Measurements from ENCODE around the gene SERPINB4. TPM values are rescaled to one million over a fixed set of nuclear protein-coding genes. Genes with fewer than 3 reads are reported as not detected.
A peak's percentile ranks its signal among the peaks of the same experiment; 100 is the strongest.
"Not testable (repeated sequence)": the region's sequence is repeated elsewhere in the genome, so short reads cannot be mapped to it uniquely, and the experiment has no call there.

The SERPINB4 gene
- not detected in 2 replicates for total RNA-seq (2014; rRNA removed; shearing (Covaris generic))
- polyA plus RNA-seq (2014; cell fraction: nucleus; rRNA removed) = not detected in 2 replicates

DNA sequence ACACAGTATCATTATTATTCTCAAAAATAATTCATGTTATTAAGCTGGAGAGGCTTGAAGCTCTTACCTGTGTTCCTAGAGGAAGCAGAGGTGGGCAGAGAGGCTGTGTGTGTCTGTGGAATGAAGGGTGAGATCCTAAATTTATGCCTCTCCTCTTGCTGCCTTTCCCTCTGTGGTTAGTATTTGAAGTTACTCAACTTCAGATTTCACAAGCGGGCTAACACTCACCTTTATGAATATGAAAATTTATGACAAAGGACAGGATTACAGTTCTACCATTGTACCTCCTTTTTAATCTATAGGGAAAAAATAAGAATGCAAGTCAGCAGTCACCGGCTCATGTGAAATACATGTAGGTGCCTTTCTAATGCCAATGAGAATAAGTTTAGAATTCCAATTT is at the start of gene SERPINB4:
TSS of gene SERPINB4 (minus strand) at position 115 of the 400 bp plus-strand sequence. CDS start 679 bp downstream, outside the sequence.
- DNase-seq (ENCODE audit: extremely low read depth, low read depth) = not testable (repeated sequence)

DNA sequence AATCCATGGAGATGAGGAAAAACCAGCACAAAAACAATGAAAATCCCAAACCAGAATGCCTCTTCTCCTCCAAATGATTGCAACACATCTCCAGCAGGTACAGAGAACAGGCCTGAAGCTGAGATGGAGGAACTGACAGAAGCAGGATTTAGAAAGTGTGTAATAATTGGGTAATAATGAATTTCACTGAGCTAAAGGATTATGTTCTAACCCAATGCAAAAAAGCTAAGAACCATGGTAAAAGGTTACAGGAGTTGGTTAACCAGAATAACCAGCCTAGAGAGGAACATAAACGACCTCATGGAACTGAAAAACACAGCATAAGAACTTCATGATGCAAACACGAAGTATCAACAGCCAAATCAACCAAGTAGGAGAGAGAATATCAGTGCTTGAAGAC is 45.0 kb upstream of the SERPINB4 start:
- DNase-seq (ENCODE audit: extremely low read depth, low read depth) = no peak

DNA sequence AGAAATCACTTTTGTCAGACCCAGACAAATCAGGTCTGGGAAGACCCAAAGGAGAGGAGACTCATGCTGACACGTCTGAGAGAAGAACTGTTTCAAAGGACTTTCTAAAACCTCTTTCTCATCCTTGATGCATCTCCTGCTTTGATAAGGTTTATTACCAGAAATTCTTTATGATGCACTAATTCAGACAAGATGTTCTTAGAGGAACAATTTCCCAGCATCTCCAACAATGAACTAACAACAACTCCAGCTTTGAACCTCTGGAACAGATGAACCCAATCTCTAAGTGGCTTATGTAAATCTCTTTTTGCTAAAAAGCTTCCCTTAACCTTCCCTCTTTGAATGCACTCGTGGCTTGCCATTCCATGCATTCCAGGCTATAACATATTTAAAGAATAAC is 42.8 kb upstream of the SERPINB4 start:
- DNase-seq (ENCODE audit: extremely low read depth, low read depth) = no peak

DNA sequence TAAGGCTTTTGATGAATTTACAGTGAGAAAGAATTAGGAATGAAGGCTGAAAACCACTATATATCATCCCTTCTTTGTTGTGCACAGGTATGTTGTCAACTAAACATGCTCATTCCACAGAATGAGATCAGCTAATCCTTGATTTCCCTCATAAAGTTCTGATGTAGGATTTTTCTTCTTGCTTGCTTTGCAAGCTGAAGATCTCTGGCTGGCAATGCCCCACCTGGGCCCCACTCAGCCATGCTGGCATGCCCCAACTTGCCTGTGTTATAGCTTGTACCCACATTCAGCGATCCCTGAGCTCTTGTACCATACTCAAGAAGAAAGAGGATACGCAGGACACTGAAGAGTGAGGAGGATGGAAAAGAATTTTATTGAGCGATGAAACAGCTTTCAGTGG is 40.7 kb upstream of the SERPINB4 start:
- no peak for DNase-seq (ENCODE audit: extremely low read depth, low read depth)

DNA sequence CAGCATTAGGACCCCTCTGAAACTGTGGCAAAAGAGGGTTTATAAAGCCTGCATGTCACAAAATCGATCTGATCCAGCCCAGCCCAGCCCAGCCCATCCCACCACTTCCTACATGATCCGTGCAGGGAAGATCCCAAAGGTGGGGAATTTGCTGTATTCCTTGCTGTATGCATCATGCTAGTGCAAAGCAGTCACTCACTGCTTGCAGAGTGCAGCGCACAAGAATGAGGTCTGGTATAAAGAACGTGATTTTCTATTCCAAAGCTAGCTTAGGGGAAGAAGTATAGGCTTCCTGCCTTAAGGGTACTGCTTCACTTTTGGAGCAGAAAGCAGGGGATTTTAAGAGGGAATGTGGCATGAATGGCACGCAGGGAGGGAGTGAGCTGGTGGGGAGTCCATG is 39.8 kb upstream of the SERPINB4 start:
- no peak for DNase-seq (ENCODE audit: extremely low read depth, low read depth)

DNA sequence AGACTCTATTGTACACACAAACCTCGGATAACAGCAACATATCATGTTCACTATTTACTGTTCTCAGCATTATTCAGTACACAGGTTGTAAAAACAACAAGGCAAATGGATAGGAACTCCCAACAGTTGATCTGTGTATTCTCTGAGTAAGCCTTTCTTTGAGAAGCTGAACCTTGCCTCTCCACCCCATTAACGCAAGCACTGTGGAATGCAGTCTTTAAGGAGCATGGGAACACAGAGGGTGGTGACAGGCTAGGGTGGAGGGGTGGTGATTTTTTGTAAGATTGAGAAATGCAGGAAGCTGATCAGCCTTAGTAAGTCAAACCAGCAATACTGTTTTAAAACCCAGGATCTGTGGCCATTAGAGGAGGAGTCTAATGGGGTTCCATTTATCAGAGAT is 39.1 kb upstream of the SERPINB4 start:
- peak; percentile 97 for DNase-seq (ENCODE audit: extremely low read depth, low read depth)

DNA sequence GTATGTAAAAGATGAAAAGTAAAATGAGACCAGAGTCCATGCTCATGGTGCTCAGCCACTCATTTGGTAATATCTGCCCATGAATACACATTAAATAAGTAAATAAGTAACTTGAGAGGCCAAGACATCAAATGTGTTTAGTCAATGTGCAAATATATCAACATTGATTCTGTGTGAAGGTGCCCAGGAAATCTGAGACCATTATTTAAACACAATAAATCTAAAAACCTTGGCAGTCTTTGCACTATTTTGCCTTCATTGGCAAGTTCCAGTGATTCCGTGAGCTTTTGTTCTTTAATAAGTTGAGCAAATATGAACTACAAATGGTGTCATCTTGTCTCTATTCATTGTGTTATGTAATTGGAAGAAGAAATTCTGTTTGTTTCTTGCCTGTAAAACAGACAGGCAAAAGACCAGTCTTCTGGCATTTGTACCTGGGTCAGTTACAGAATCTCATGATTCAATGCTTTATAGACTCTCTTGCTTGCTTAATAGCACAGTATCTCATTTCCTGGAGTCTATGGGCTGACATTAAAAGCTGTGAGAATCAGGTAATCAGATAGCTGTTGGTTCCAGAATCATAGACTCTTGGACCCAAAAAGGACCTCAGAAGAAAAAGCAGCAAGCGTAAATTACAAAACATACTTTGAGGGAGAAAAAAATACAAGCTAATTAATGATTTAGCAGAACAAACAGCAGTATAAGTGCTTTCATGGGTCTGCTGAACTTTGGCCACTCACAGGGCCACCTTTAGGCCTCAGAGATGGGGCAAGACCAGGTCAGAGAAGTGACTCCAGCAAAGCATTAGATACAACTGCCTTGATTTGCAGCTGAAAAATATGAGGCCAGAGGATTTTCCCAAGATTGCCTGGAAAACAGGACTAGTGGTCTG is 37.6 kb upstream of the SERPINB4 start:
- no peak for DNase-seq (ENCODE audit: extremely low read depth, low read depth)

DNA sequence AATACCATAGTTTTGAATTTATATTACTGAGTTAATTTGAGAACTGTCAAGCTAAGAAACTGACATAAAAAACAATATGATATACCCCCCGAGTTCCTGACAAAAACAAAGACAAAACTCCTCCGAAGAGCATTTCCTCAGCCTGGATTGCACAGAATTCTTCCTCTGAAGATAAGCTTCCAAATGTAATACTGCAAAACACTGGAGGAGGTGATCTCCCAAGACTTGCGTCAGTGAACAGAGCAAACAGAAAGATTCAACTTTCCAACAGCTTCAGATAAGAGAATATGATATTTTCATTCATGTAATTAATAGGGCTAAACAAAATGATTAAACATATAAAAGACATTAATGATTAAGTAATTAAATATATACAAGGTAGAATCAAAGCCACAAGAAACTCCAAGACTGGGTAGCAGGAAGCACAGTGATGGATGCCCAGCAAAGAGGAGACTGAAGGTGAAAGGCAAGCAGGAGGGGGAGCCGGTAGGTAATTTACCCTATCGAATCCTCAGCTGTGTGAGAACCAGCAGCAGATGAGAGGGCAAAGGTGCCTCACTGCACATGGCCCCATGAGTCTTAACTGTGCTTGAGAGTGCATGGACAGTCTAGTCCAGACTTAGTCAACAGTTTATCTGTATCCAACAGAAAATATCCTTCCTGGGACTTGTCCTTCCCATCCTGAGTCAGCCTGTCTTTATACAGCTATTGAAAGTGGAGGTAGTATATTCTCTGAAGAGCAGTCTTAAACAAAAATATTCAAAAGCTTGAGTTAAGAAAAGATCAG is 36.0 kb upstream of the SERPINB4 start:
- no peak for DNase-seq (ENCODE audit: extremely low read depth, low read depth)

DNA sequence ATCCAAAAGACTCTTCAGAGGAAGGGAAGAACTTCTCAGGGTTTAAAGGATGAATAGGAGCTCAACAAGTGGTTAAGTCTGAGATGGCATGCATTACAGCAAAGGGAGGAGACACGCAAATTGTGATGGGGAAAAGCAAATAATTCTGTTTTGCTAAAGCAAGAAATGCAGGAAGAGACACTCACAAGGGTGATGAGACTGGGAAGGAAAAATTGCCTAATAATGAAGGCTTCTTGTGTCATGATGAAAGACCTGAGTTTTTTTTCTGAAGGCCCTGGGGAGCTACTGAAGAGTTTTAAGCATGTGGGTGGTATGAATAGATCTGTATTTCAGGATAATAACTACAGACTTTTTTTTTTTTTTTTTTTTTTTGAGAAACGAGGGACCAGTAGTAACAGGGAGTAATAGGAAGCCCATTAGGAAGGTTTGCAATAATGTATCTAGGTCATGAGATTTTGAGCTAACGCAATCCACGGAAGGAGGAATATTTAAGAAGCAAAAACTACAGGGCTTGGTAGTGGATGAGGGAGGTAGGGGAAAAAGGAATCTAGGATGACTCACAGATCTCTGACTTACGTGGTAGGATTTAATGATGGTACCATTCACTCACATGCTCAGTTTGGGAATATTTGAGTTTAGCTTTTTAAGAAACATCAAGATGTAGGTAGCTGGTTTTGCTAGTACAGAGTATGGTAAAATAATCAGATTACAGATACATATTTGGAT is 33.6 kb upstream of the SERPINB4 start:
- DNase-seq (ENCODE audit: extremely low read depth, low read depth) = peak; percentile 90

DNA sequence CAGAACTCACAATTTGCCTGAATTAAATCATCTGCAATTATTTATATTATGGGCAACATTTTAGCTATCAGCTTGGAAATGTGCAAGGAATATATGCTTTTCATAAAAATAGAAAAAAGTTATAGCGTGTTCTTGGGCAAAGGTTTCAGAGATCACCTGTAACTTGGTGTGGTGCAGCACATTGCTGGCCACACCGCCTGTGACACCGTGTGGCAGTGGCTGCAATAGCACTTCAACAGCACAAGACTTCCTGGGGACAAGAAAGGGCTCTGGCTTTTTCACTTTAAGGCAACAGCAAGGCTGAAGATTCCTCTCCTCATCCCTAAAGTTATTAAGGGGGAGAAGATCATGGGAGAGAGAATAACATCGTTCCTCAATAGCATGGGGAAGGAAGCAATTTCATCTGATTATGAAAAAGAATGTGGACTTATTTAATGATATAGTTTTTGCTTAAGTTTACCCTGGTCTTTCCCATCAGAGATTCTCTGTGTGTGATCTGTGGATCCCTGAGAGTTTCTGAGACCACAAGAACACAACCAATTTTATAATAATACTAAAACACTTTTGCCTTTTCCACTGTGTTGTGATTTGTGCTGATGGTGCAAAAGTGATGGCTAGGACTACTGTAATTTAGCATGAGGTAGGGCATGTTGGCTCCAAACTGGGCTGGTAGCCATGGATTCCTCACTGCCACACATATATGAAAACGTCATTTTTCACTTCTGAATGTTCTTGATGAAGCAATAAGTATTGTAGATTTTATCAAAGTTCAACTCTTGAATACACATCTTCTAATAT is 32.7 kb upstream of the SERPINB4 start:
- peak; percentile 73 for DNase-seq (ENCODE audit: extremely low read depth, low read depth)

DNA sequence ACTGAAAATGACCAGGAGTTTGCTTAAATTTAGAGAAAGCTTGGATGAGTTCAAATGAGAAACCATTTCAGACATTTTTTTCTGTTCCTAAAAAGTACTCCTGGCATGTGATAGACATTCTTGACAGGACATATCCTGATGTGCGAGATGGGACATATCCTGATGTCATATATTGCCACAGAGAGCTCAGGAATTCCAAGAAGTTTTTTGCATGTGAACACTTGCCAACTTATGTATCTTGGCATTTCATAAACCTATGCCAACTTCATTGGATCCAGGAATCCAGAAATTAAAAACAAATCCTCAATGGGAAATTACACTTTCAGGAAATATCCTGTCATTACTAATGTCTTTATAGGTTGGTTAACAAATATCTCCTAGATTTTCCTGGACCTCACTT is 20.5 kb upstream of the SERPINB4 start:
- no peak for DNase-seq (ENCODE audit: extremely low read depth, low read depth)

DNA sequence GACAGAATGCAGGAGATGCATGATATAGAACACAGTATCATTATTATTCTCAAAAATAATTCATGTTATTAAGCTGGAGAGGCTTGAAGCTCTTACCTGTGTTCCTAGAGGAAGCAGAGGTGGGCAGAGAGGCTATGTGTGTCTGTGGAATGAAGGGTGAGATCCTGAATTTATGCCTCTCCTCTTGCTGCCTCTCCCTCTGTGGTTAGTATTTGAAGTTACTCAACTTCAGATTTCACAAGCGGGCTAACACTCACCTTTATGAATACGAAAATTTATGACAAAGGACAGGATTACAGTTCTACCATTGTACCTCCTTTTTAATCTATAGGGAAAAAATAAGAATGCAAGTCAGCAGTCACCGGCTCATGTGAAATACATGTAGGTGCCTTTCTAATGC is 17.7 kb upstream of the SERPINB4 start, which contains the start of gene SERPINB3:
TSS of gene SERPINB3 (minus strand) at position 144 of the 400 bp plus-strand sequence. CDS start 677 bp downstream, outside the sequence.
- DNase-seq (ENCODE audit: extremely low read depth, low read depth) = not testable (repeated sequence)

DNA sequence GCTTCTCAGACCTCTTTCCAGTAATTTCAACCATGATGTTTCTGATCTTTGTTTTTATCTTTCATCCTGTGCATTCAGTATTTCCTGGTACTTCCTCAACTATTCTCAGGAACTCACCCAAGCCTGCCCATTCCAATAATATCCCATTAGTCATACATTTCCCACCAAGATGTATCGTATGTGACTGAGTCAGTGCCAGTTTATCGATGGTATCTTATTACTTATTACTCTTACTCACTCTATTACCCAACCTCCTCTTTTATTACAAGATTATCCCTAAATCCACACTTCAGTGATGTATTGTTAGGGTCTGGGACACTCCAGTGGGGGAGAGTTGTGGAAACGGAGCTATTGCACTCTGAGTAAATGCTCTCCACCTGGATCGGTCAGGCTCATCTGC is 14.9 kb upstream of the SERPINB4 start:
- not testable (repeated sequence) for DNase-seq (ENCODE audit: extremely low read depth, low read depth)

DNA sequence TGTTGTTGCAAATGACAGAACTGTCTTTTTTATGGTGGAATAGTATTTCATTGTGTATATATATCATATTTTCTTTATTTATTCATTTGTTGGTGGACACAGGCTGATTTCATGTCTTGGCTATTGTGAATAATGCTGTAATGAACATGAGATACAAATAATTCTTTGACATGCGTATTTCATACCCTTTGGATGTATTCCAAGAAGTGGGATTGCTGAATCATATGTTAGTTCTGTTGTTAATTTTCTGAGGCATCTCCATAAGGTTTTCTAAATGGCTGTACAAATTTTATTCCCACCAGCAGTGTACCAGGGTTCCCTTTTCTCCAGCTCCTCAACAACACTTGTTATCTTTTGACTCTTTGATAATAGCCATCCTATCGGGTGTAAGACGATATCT is 6.2 kb upstream of the SERPINB4 start:
- not testable (repeated sequence) for DNase-seq (ENCODE audit: extremely low read depth, low read depth)

DNA sequence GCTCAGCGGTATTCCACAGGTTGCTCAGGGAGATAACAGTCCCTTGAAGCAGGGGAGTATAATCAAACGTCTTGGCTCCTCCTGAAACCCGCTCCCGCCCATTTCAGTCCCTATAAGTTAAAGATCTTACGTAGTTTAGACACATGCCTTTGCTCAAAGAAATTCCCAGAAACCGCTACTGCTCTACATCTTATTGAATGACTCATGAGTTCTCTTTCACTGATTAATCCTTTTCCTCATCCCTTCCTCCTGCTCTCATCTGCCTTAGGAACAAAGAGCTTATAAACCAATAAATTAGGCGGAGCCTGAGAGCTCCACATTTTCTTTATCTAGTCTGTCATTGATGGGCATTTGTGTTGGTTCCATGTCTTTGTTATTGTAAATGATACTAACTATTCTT is 4.2 kb upstream of the SERPINB4 start:
- no peak for DNase-seq (ENCODE audit: extremely low read depth, low read depth)

DNA sequence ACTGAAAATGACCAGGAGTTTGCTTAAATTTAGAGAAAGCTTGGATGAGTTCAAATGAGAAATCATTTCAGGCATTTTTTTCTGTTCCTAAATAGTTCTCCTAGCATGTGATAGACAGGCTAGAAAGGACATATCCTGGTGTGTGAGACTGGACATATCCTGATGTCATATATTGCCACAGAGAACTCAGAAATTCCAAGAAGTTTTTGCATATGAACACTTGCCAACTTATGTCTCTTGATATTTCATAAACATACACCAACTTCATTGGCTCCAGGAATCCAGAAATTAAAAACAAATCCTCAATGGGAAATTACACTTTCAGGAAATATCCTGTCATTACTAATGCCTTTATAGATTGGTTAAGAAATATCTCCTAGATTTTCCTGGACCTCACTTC is 2.9 kb upstream of the SERPINB4 start:
- DNase-seq (ENCODE audit: extremely low read depth, low read depth) = no peak

DNA sequence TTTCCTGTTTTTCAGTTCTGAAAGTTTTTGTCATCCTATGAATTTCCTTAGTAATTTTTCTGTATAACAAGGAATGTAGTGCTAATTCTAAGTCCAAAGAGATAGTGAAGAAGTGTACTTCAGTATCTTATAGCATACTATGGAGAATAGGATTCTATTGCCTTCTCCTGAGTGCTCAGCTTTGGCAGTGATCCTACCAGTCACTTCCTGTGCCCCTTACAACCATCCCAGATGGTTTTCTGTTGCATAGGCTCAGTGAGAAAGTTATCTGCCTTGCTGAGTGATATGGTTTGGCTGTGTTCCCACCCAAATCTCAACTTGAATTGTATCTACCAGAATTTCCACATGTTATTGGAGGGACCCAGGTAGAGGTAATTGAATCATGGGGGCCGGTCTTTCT is 638 bp upstream of the SERPINB4 start:
- not testable (repeated sequence) for DNase-seq (ENCODE audit: extremely low read depth, low read depth)

DNA sequence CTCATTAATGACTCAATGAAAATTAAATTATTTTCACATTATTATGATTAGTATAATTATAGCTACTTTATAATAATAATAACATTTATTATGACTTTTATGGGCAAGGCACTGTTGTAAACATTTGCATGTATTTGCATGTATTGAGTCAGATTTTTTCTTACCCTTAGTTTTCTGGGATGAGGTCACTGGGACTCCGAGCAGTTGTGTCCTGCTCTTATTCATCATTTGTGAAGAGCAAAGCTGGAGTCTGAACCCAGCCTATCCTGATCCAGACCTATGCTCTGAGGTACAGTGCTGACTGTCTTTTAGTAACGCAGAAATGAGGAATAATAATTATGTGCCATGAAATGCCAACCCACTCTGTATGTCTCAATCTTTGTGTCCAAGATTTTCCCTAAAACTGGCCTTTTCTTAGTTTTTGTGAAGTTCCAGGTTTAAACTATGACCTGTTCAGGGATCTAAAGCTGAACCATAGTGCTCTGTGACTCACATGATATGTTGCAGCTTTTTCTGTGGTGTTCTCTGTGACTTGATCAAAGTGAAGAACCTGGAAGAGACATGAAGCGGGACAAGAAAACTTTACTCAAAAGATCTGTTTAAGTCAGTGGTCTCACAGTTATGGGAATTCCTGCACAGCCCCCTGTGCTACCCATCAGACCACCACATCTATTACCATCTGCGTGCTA is 1.2 kb downstream of the SERPINB4 start:
- DNase-seq (ENCODE audit: extremely low read depth, low read depth) = not testable (repeated sequence)

DNA sequence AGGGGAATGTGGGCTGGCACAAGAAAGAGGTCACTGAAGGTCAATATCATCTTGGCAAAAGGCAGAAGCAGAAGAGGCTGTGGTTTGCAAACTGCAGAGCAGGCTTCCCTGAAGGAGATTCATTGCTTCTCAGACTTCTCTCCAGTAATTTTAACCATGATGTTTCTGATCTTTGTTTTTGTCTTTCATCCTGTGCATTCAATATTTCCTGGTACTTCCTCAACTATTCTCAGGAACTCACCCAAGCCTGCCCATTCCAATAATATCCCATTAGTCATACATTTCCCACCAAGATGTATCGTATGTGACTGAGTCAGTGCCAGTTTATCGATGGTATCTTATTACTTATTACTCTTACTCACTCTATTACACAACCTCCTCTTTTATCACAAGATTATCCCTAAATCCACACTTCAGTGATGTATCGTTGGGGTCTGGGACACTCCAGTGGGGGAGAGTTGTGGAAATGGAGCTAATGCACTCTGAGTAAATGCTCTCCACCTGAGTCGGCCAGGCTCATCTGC is 2.8 kb downstream of the SERPINB4 start:
- not testable (repeated sequence) for DNase-seq (ENCODE audit: extremely low read depth, low read depth)

Data from NCI-H460 (cell line).